Measurements from ENCODE around the gene ACSF3. TPM values are rescaled to one million over a fixed set of nuclear protein-coding genes. Genes with fewer than 3 reads are reported as not detected.

Gene ACSF3
- total RNA-seq, 2 experiments from 2014 or later, result 44.7 to 49.5 TPM

DNA sequence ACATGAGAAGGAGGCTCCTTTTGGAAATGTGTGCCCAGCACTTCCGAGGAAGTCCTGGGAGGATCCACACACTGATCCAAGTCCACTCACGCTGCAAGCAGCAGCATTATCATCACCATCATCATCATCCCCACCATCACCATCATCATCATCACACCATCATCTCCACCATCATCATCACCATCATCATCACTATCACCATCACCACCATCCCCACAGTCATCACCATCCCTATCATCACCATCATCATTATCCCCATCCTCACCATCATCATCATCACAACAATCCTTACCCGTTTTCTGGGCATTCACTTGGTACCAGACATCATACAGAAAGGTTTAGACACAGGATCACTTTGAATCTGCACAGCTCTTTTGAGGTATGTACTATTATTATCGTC lies 47.8 kb upstream of the ACSF3 start:
- Histone ChIP-seq H3K9me3 (ENCODE audit: control insufficient read depth in 1 of 2, insufficient read depth in 1 of 2, low read length in 2 of 2) (no peaks in the 10 kb centered on the region), H3K4me3 (ENCODE audit: low read length) (no peak overlapping the region), H3K4me1 (ENCODE audit: insufficient read depth, low read length) (no peaks in the 10 kb centered on the region), H3K36me3 (ENCODE audit: insufficient read depth, low read length) (no peaks in the 10 kb centered on the region), H3K27me3 (ENCODE audit: control insufficient read depth in 1 of 2, insufficient read depth in 2 of 2, low read length in 2 of 2) (no peaks in the 10 kb centered on the region), H3K27ac (ENCODE audit: low read depth in 1 of 2, low read length in 2 of 2) (no peak overlapping the region)
- H3K9me3 Mint-ChIP-seq, result peaks cover 2% of the 10 kb centered on the region
- no peak overlapping the region for H3K4me3 Mint-ChIP-seq
- no peak overlapping the region for H3K27ac Mint-ChIP-seq
- no peaks in the 10 kb centered on the region for H3K27me3 Mint-ChIP-seq
- H3K4me1 Mint-ChIP-seq (ENCODE audit: low read depth), result no peaks in the 10 kb centered on the region
- intact Hi-C loops (cut with DNase I, micrococcal nuclease), result loop anchor here in 1 of 2 experiments (5.0 kb wide), 1 partner anchor 34 kb away; no protein-coding TSS in a partner anchor
- CTCF ChIA-PET, result no interaction called here
- no peaks in the 10 kb centered on the region for H3K36me3 Mint-ChIP-seq (ENCODE audit: low read depth)
- ATAC-seq (ENCODE audit: poor library complexity), result no peak
- POLR2A ChIA-PET, result no interaction called here
- TF ChIP-seq, protein P1, sequence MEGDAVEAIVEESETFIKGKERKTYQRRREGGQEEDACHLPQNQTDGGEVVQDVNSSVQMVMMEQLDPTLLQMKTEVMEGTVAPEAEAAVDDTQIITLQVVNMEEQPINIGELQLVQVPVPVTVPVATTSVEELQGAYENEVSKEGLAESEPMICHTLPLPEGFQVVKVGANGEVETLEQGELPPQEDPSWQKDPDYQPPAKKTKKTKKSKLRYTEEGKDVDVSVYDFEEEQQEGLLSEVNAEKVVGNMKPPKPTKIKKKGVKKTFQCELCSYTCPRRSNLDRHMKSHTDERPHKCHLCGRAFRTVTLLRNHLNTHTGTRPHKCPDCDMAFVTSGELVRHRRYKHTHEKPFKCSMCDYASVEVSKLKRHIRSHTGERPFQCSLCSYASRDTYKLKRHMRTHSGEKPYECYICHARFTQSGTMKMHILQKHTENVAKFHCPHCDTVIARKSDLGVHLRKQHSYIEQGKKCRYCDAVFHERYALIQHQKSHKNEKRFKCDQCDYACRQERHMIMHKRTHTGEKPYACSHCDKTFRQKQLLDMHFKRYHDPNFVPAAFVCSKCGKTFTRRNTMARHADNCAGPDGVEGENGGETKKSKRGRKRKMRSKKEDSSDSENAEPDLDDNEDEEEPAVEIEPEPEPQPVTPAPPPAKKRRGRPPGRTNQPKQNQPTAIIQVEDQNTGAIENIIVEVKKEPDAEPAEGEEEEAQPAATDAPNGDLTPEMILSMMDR (IDR thresholded peaks at IDR 0.05), result no peak
- no peak for DNase-seq

DNA sequence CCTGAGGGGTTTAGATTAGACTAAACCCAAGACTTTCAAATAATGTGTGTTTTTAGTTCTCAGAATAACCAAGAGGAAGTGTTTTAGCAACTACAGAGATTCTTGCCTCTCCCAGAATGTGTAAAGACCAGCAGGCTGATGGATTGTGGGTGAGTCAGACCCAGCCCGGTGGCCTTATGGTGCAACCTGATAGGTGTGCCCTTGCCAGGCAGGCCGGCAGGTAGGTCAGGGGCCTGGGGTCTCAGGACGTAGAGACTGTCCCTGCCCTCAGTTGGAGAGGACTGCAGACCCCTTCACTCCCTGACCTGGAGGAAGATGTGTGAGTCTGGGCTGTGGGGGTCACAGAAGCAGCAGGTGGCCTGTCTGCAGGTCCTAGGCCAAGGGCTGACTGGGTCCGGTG lies 47.2 kb upstream of the ACSF3 start:
- no peaks in the 10 kb centered on the region for H3K27me3 Mint-ChIP-seq
- no peak overlapping the region for H3K4me3 Mint-ChIP-seq
- intact Hi-C loops (cut with DNase I, micrococcal nuclease), result loop anchor here in 1 of 2 experiments (5.0 kb wide), 1 partner anchor 34 kb away; no protein-coding TSS in a partner anchor
- Histone ChIP-seq H3K4me1 (ENCODE audit: insufficient read depth, low read length) (peaks cover 3% of the 10 kb centered on the region), H3K27me3 (ENCODE audit: control insufficient read depth in 1 of 2, insufficient read depth in 2 of 2, low read length in 2 of 2) (no peaks in the 10 kb centered on the region), H3K36me3 (ENCODE audit: insufficient read depth, low read length) (no peaks in the 10 kb centered on the region), H3K4me3 (ENCODE audit: low read length) (no peak overlapping the region), H3K27ac (ENCODE audit: low read depth in 1 of 2, low read length in 2 of 2) (no peak overlapping the region), H3K9me3 (ENCODE audit: control insufficient read depth in 1 of 2, insufficient read depth in 1 of 2, low read length in 2 of 2) (no peaks in the 10 kb centered on the region)
- TF ChIP-seq, protein P1 (IDR thresholded peaks at IDR 0.05), result no peak
- H3K27ac Mint-ChIP-seq, result no peak overlapping the region
- CTCF ChIA-PET, result no interaction called here
- ATAC-seq (ENCODE audit: poor library complexity) (no peak), DNase-seq (no peak)
- no peaks in the 10 kb centered on the region for H3K36me3 Mint-ChIP-seq (ENCODE audit: low read depth)
- no peaks in the 10 kb centered on the region for H3K4me1 Mint-ChIP-seq (ENCODE audit: low read depth)
- peaks cover 2% of the 10 kb centered on the region for H3K9me3 Mint-ChIP-seq
- POLR2A ChIA-PET, result no interaction called here

DNA sequence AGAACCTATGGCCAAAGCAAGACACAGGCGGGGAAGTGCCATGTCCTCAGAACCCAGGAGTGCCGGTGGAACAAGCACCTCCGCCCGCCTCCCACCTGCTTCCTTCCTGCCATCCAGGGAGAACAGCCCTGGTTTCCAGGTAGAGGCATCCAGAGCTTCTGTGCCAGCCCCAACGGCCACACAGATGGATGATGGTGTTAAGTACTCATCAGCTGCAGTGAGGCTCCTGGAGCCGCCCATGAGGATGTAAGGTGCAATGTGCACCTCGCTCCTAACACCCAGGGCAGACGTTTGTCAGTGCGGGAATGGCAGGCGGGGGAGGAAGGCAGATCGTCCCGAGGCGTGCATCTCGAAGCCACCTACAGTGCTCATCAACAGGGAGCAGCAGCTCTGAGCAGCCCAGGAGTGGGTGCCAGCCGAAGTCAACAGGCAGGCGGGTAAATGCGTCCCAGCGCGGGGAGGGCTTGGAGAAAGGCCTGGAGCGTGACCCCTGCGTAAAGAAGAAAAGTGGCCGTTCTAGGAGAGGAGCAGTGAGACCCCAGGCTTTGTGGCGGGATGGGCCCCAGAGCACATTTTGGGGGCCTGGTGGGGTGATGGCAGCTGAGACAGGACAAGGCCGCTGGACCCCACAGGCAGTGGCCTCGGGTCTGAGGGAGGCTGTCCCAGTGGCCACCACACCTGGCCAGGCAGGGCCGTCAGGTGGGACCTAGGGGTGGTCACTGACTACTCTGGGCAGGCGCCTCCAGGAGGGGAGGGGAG lies 46.1 kb upstream of the ACSF3 start:
- Mint-ChIP-seq H3K9me3 (peaks cover 2% of the 10 kb centered on the region), H3K36me3 (ENCODE audit: low read depth) (no peaks in the 10 kb centered on the region), H3K4me1 (ENCODE audit: low read depth) (no peaks in the 10 kb centered on the region), H3K27me3 (no peaks in the 10 kb centered on the region), H3K4me3 (no peak overlapping the region), H3K27ac (no peak overlapping the region)
- ChIA-PET CTCF (no interaction called here), POLR2A (no interaction called here)
- H3K9me3 ChIP-seq (ENCODE audit: control insufficient read depth in 1 of 2, insufficient read depth in 1 of 2, low read length in 2 of 2), result no peaks in the 10 kb centered on the region
- H3K27ac ChIP-seq (ENCODE audit: low read depth in 1 of 2, low read length in 2 of 2), result no peak overlapping the region
- peaks cover 10% of the 10 kb centered on the region for H3K4me1 ChIP-seq (ENCODE audit: insufficient read depth, low read length)
- ATAC-seq (ENCODE audit: poor library complexity), result no peak
- TF ChIP-seq, protein P1 (IDR thresholded peaks at IDR 0.05), result no peak
- no peak overlapping the region for H3K4me3 ChIP-seq (ENCODE audit: low read length)
- intact Hi-C loops (cut with DNase I, micrococcal nuclease), result loop anchor here in 1 of 2 experiments (5.0 kb wide), 1 partner anchor 35 kb away; no protein-coding TSS in a partner anchor
- no peaks in the 10 kb centered on the region for H3K27me3 ChIP-seq (ENCODE audit: control insufficient read depth in 1 of 2, insufficient read depth in 2 of 2, low read length in 2 of 2)
- no peaks in the 10 kb centered on the region for H3K36me3 ChIP-seq (ENCODE audit: insufficient read depth, low read length)
- no peak for DNase-seq

Measured in CD4-positive, alpha-beta T cell (primary cell).